ENCODE results near the gene SLC22A25. TPM values are rescaled to one million over a fixed set of nuclear protein-coding genes. Genes with fewer than 3 reads are reported as not detected.

Gene SLC22A25
- total RNA-seq, 1 donor from 2014 or later, result not detected

DNA sequence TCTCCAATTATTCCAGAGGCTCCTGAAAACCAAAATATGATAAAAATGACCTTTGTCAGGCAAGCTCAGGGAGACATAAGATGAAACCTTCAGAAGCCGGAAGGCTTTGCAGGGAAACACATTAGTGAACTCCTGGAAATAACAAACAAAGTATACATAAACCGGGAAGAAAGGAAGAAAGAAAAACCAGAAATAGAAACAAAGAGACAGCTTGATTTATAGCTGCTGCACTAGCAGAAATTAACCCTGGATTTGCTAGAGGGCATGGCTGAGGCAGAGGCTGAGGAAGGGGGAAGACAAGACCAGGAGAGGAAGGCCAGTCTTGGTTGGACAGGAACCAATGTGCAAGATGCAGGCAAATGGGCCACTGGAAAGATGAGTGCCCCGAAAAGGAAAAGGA, 33.3 kb downstream of the SLC22A25 start:
- no peak overlapping the region for H3K4me3 Mint-ChIP-seq (ENCODE audit: unreplicated experiment)
- peaks cover 15% of the 10 kb centered on the region for H3K27me3 Mint-ChIP-seq (ENCODE audit: low read depth)
- H3K27ac Mint-ChIP-seq (ENCODE audit: unreplicated experiment), result no peak overlapping the region
- DNase-seq (ENCODE audit: low spot score), result no peak
- TF ChIP-seq, protein P1, sequence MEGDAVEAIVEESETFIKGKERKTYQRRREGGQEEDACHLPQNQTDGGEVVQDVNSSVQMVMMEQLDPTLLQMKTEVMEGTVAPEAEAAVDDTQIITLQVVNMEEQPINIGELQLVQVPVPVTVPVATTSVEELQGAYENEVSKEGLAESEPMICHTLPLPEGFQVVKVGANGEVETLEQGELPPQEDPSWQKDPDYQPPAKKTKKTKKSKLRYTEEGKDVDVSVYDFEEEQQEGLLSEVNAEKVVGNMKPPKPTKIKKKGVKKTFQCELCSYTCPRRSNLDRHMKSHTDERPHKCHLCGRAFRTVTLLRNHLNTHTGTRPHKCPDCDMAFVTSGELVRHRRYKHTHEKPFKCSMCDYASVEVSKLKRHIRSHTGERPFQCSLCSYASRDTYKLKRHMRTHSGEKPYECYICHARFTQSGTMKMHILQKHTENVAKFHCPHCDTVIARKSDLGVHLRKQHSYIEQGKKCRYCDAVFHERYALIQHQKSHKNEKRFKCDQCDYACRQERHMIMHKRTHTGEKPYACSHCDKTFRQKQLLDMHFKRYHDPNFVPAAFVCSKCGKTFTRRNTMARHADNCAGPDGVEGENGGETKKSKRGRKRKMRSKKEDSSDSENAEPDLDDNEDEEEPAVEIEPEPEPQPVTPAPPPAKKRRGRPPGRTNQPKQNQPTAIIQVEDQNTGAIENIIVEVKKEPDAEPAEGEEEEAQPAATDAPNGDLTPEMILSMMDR (IDR thresholded peaks at IDR 0.05), result no peak
- no peaks in the 10 kb centered on the region for H3K4me1 Mint-ChIP-seq (ENCODE audit: low read depth)
- H3K9me3 Mint-ChIP-seq (ENCODE audit: low read depth), result peaks cover 7% of the 10 kb centered on the region
- H3K36me3 Mint-ChIP-seq (ENCODE audit: low read depth), result no peaks in the 10 kb centered on the region

Other genes with a start within 250 kb of the SLC22A25 start
- not detected in 3 replicates for gene SLC22A8, start 227.8 kb downstream of the SLC22A25 start, total RNA-seq
- not detected in 3 replicates for gene SLC22A24, start 99.4 kb downstream of the SLC22A25 start, total RNA-seq
- gene SLC22A9, start 126.2 kb upstream of the SLC22A25 start, total RNA-seq, result not detected in 3 replicates
- 0.10 TPM in 1 of 3 replicates, not detected in the others for gene PLAAT5, start 247.6 kb upstream of the SLC22A25 start, total RNA-seq